Natural killer cell (primary cell): Measurements from ENCODE around the gene RFX2. TPM values are rescaled to one million over a fixed set of nuclear protein-coding genes. Genes with fewer than 3 reads are reported as not detected.
A peak's percentile ranks its signal among the peaks of the same experiment; 100 is the strongest.
"Not testable (repeated sequence)": the region's sequence is repeated elsewhere in the genome, so short reads cannot be mapped to it uniquely, and the experiment has no call there.

Source experiments
- ATAC-seq, 3 donors: fragments of 150-1000 bp in 2 of 3; fragments of 200-7000 bp in 1 of 3; cut with Tn5 transposase; 1 replicate in 1 of 3; 2 replicates in 2 of 3; pipeline ENCODE4 v1.10.0; 2021; ENCODE audit warnings: mild to moderate bottlenecking in 2 of 3, moderate library complexity in 2 of 3
- DNase-seq, 2 donors: peaks; one replicate each; pipeline versions ENCODE4 v3.0.0 to v3.0.0-alpha.2; 2013 to 2021; ENCODE audit warnings: mixed read lengths in 1 of 2
- H3K27ac ChIP-seq: one replicate; pipeline ENCODE4 v1.5.1; 2013; ENCODE audit warnings: mild to moderate bottlenecking, low read length
- H3K27me3 ChIP-seq: one replicate; pipeline ENCODE4 v1.6.1; 2013; ENCODE audit warnings: low read length; ENCODE audit not compliant: control insufficient read depth, insufficient read depth
- H3K36me3 ChIP-seq: one replicate; pipeline ENCODE4 v1.6.1; 2013; ENCODE audit warnings: low read length; ENCODE audit not compliant: control insufficient read depth, insufficient read depth
- H3K4me1 ChIP-seq: one replicate; pipeline ENCODE4 v1.6.1; 2013; ENCODE audit warnings: low read length; ENCODE audit not compliant: control insufficient read depth, insufficient read depth
- H3K4me3 ChIP-seq: one replicate; pipeline ENCODE4 v1.5.1; 2013; ENCODE audit warnings: low read length
- H3K9me3 ChIP-seq: one replicate; pipeline ENCODE4 v1.6.1; 2013; ENCODE audit warnings: low read length; ENCODE audit not compliant: control insufficient read depth, insufficient read depth
- H3K27ac Mint-ChIP-seq, 2 donors: one replicate each; pipeline ENCODE4 v1.8.0; 2022; ENCODE audit warnings: mild to moderate bottlenecking in 2 of 2, mixed read lengths in 2 of 2, moderate library complexity in 1 of 2
- H3K27me3 Mint-ChIP-seq, 2 donors: one replicate each; pipeline ENCODE4 v1.8.0; 2022; ENCODE audit warnings: low read depth in 2 of 2, mixed read lengths in 2 of 2
- H3K36me3 Mint-ChIP-seq: one replicate; pipeline ENCODE4 v1.8.0; 2022; ENCODE audit warnings: mixed read lengths
- H3K4me1 Mint-ChIP-seq, 2 donors: one replicate each; pipeline ENCODE4 v1.8.0; 2022; ENCODE audit warnings: mixed read lengths in 2 of 2
- H3K4me3 Mint-ChIP-seq: one replicate; pipeline ENCODE4 v1.8.0; 2022; ENCODE audit warnings: mild to moderate bottlenecking, moderate library complexity, mixed read lengths
- H3K9me3 Mint-ChIP-seq, 2 donors: one replicate each; pipeline ENCODE4 v1.8.0; 2022; ENCODE audit warnings: mixed read lengths in 2 of 2
- CTCF ChIP-seq: fragments of 200-600 bp; IDR thresholded peaks from one replicate; pipeline ENCODE4 v1.8.0; 2022; ENCODE audit warnings: antibody characterized with exemption
- WGBS: methylation state at CpG from one replicate; pipeline ENCODE4 v1.1.7; 2013; ENCODE audit warnings: missing lambda C conversion rate; ENCODE audit not compliant: insufficient coverage; 5-methylcytosine and 5-hydroxymethylcytosine counted together
- intact Hi-C: fragments of 100-400 bp; cut with micrococcal nuclease; formaldehyde crosslinking; loops from one replicate; pipeline ENCODE4 v1.14.2; 2022
- total RNA-seq, 4 donors: library from RNA; stranded (reverse); fragments of 120-200 nt in 1 of 4; gene quantifications; one replicate each; pipeline versions ENCODE4 v1.2.3 to v1.2.4, GENCODE V29; 2013 to 2022

Gene RFX2
- total RNA-seq, 3 donors from 2014 or later (not counting 1 experiment from before 2014, with no cell fraction given), result 2.4 to 4.6 (median 4.1) TPM

GRCh38 chr19:6108721-6109633 lies 1.3 kb downstream of the RFX2 start:
- H3K36me3 ChIP-seq, result no peaks in the 10 kb centered on the region
- H3K4me3 ChIP-seq, result peak overlapping the region; percentile 44
- H3K4me1 ChIP-seq, result peaks cover 23% of the 10 kb centered on the region
- Mint-ChIP-seq H3K4me3 (peak overlapping the region; percentile 98), H3K27ac (peak overlapping the region; percentile 88 to 97), H3K36me3 (no peaks in the 10 kb centered on the region), H3K9me3 (no peaks in the 10 kb centered on the region), H3K4me1 (peaks cover 19 to 26% of the 10 kb centered on the region in 2 donors), H3K27me3 (peaks cover 20 to 35% of the 10 kb centered on the region in 2 donors)
- TF ChIP-seq CTCF, result no peak
- WGBS, result under 1% methylated on average over 36 of the region's 47 CpGs
- H3K27ac ChIP-seq, result no peak overlapping the region
- H3K9me3 ChIP-seq, result no peaks in the 10 kb centered on the region
- ATAC-seq (no peak), DNase-seq (peak; percentile 47 to 79)
- peaks cover 10% of the 10 kb centered on the region for H3K27me3 ChIP-seq
- intact Hi-C loops, result no loop called here

- H3K4me3 Mint-ChIP-seq, result peak overlapping the region; percentile 37
- H3K27ac Mint-ChIP-seq, ATAC-seq, H3K27me3 ChIP-seq, H3K4me3 ChIP-seq, H3K9me3 Mint-ChIP-seq, H3K9me3 ChIP-seq, H3K36me3 Mint-ChIP-seq, H3K36me3 ChIP-seq, intact Hi-C loops, H3K27ac ChIP-seq, DNase-seq: not testable (repeated sequence)
- 96% methylated on average over 15 of the region's 15 CpGs for WGBS
- H3K4me1 ChIP-seq, result peaks cover 23% of the 10 kb centered on the region
- peaks cover 19 to 26% of the 10 kb centered on the region in 2 donors for H3K4me1 Mint-ChIP-seq
- H3K27me3 Mint-ChIP-seq, result peaks cover 20 to 30% of the 10 kb centered on the region in 2 donors
Measured at GRCh38 chr19:6106643-6107294, 3.5 kb downstream of the RFX2 start.

GRCh38 chr19:6105444-6105843 lies 4.9 kb downstream of the RFX2 start:
- no peak for TF ChIP-seq CTCF
- 94% methylated on average over 11 of the region's 11 CpGs for WGBS
- ATAC-seq, result no peak
- H3K9me3 Mint-ChIP-seq, result no peaks in the 10 kb centered on the region
- no peaks in the 10 kb centered on the region for H3K36me3 Mint-ChIP-seq
- no peaks in the 10 kb centered on the region for H3K36me3 ChIP-seq
- H3K27me3 ChIP-seq, result peaks cover 10% of the 10 kb centered on the region
- H3K9me3 ChIP-seq, result no peaks in the 10 kb centered on the region
- no peak overlapping the region for H3K4me3 ChIP-seq
- peaks cover 20 to 30% of the 10 kb centered on the region in 2 donors for H3K27me3 Mint-ChIP-seq
- no peak for DNase-seq
- H3K27ac ChIP-seq, result no peak overlapping the region
- peaks cover 19% of the 10 kb centered on the region for H3K4me1 ChIP-seq
- intact Hi-C loops, result no loop called here
- H3K27ac Mint-ChIP-seq, result no peak overlapping the region
- H3K4me1 Mint-ChIP-seq, result peaks cover 25 to 27% of the 10 kb centered on the region in 2 donors
- H3K4me3 Mint-ChIP-seq, result no peak overlapping the region

GRCh38 chr19:6103894-6104293 lies 6.4 kb downstream of the RFX2 start:
- peaks cover 10 to 21% of the 10 kb centered on the region in 2 donors for H3K27me3 Mint-ChIP-seq
- DNase-seq (no peak), ATAC-seq (no peak)
- peaks cover 8% of the 10 kb centered on the region for H3K36me3 Mint-ChIP-seq
- no peak overlapping the region for H3K4me3 Mint-ChIP-seq
- Histone ChIP-seq H3K27ac (no peak overlapping the region), H3K4me3 (no peak overlapping the region), H3K4me1 (peaks cover 12% of the 10 kb centered on the region), H3K36me3 (no peaks in the 10 kb centered on the region), H3K27me3 (no peaks in the 10 kb centered on the region), H3K9me3 (no peaks in the 10 kb centered on the region)
- H3K4me1 Mint-ChIP-seq, result peaks cover 23 to 24% of the 10 kb centered on the region in 2 donors
- TF ChIP-seq CTCF, result no peak
- peaks cover 6% of the 10 kb centered on the region in 2 donors for H3K9me3 Mint-ChIP-seq
- no peak overlapping the region for H3K27ac Mint-ChIP-seq
- intact Hi-C loops, result no loop called here
- WGBS, result 87% methylated on average over 4 of the region's 4 CpGs
